ENCODE results near the gene TRAPPC13. TPM values are rescaled to one million over a fixed set of nuclear protein-coding genes. Genes with fewer than 3 reads are reported as not detected.

TRAPPC13 gene
- total RNA-seq, 4 donors from 2014 or later: 11.2 to 21.3 (median 16.7) TPM

GRCh38 chr5:65682148-65682547, 57.3 kb downstream of the TRAPPC13 start:
- ATAC-seq (no peak), DNase-seq (no peak)
- Histone ChIP-seq H3K4me3 (no peak overlapping the region), H3K27me3 (no peaks in the 10 kb centered on the region), H3K4me1 (no peaks in the 10 kb centered on the region), H3K36me3 (peaks cover 0 to 41% of the 10 kb centered on the region in 2 donors), H3K27ac (no peak overlapping the region), H3K9me3 (no peaks in the 10 kb centered on the region)
- TF ChIP-seq CTCF (IDR thresholded peaks at IDR 0.05 in 4 of 5, conservative IDR thresholded peaks at IDR 0.05 in 1 of 5) (no peak), POLR2A (IDR thresholded peaks at IDR 0.05) (no peak)
- in situ Hi-C loops (cut with MboI; ENCODE audit: low sequenced_read_pairs in 4 of 4): no loop called here
- intact Hi-C loops (cut with DNase I; ENCODE audit: low total_unique reads): no loop called here

GRCh38 chr5:65693121-65693520, 68.3 kb downstream of the TRAPPC13 start:
- intact Hi-C loops (cut with DNase I; ENCODE audit: low total_unique reads) (no loop called here), in situ Hi-C loops (cut with MboI; ENCODE audit: low sequenced_read_pairs in 4 of 4) (no loop called here)
- peaks cover 0 to 10% of the 10 kb centered on the region in 2 donors for H3K36me3 ChIP-seq
- no peak overlapping the region for H3K4me3 ChIP-seq
- no peaks in the 10 kb centered on the region for H3K9me3 ChIP-seq
- no peak overlapping the region for H3K27ac ChIP-seq
- TF ChIP-seq CTCF (IDR thresholded peaks at IDR 0.05 in 4 of 5, conservative IDR thresholded peaks at IDR 0.05 in 1 of 5): no peak
- no peak for TF ChIP-seq POLR2A (IDR thresholded peaks at IDR 0.05)
- ATAC-seq (no peak), DNase-seq (no peak)
- H3K27me3 ChIP-seq: no peaks in the 10 kb centered on the region
- H3K4me1 ChIP-seq: peaks cover 17 to 21% of the 10 kb centered on the region in 2 donors

GRCh38 chr5:65695162-65695755, 70.4 kb downstream of the TRAPPC13 start:
- DNase-seq: no peak
- no peaks in the 10 kb centered on the region for H3K27me3 ChIP-seq
- intact Hi-C loops (cut with DNase I; ENCODE audit: low total_unique reads): no loop called here
- peaks cover 0 to 5% of the 10 kb centered on the region in 2 donors for H3K36me3 ChIP-seq
- in situ Hi-C loops (cut with MboI; ENCODE audit: low sequenced_read_pairs in 4 of 4): no loop called here
- peaks cover 17 to 21% of the 10 kb centered on the region in 2 donors for H3K4me1 ChIP-seq
- TF ChIP-seq POLR2A (IDR thresholded peaks at IDR 0.05) (no peak), CTCF (IDR thresholded peaks at IDR 0.05 in 4 of 5, conservative IDR thresholded peaks at IDR 0.05 in 1 of 5) (no peak)
- no peaks in the 10 kb centered on the region for H3K9me3 ChIP-seq
- peak in 1 of 2 donors; percentile 54 for ATAC-seq
- H3K4me3 ChIP-seq: no peak overlapping the region
- H3K27ac ChIP-seq: no peak overlapping the region

GRCh38 chr5:65695896-65696295, 71.1 kb downstream of the TRAPPC13 start:
- no peak for TF ChIP-seq POLR2A (IDR thresholded peaks at IDR 0.05)
- TF ChIP-seq CTCF (IDR thresholded peaks at IDR 0.05 in 4 of 5, conservative IDR thresholded peaks at IDR 0.05 in 1 of 5): no peak
- DNase-seq (no peak), ATAC-seq (no peak)
- Histone ChIP-seq H3K27ac (no peak overlapping the region), H3K9me3 (no peaks in the 10 kb centered on the region), H3K36me3 (peaks cover 0 to 4% of the 10 kb centered on the region in 2 donors), H3K4me1 (peaks cover 17 to 21% of the 10 kb centered on the region in 2 donors), H3K4me3 (no peak overlapping the region), H3K27me3 (no peaks in the 10 kb centered on the region)
- in situ Hi-C loops (cut with MboI; ENCODE audit: low sequenced_read_pairs in 4 of 4): no loop called here
- intact Hi-C loops (cut with DNase I; ENCODE audit: low total_unique reads): no loop called here

DNA sequence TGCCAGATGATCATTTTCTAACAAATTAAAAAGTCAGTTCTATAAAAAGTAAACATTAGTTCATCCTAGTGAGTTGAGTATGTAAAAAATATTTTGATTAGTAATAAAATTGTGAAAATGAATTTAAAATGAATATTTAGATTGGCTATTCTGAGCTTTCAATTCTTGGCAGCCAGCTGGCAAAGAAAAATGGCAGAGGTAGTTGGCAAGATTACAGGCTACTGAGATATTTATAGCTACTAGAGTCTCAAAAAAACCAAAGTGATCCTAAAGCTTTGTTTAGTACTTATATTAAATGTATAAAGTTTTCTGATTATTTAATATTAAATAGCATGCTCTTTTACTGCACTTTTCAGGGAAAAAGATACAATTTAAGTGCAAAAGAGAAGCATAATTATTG, 72.1 kb downstream of the TRAPPC13 start:
- Histone ChIP-seq H3K27ac (no peak overlapping the region), H3K27me3 (no peaks in the 10 kb centered on the region), H3K4me1 (peaks cover 17 to 21% of the 10 kb centered on the region in 2 donors), H3K36me3 (no peaks in the 10 kb centered on the region), H3K9me3 (no peaks in the 10 kb centered on the region), H3K4me3 (no peak overlapping the region)
- in situ Hi-C loops (cut with MboI; ENCODE audit: low sequenced_read_pairs in 4 of 4) (no loop called here), intact Hi-C loops (cut with DNase I; ENCODE audit: low total_unique reads) (no loop called here)
- DNase-seq (no peak), ATAC-seq (peak in 1 of 2 donors; percentile 41)
- TF ChIP-seq CTCF (IDR thresholded peaks at IDR 0.05 in 4 of 5, conservative IDR thresholded peaks at IDR 0.05 in 1 of 5): no peak
- no peak for TF ChIP-seq POLR2A (IDR thresholded peaks at IDR 0.05)

All from gastrocnemius medialis (tissue), 4 donors.